Fibroblast of peridontal ligament (primary cell): Measurements from ENCODE around the gene RUFY1.
"Not testable (repeated sequence)": the region's sequence is repeated elsewhere in the genome, so short reads cannot be mapped to it uniquely, and the experiment has no call there.

ENCODE experiments used
- DNase-seq: peaks from one replicate; pipeline ENCODE4 v3.0.0-alpha.2; 2010; ENCODE audit errors: extremely low read depth

Gene RUFY1

GRCh38 chr5:179621551-179622214, 71.3 kb downstream of the RUFY1 start:
- DNase-seq: no peak

DNA sequence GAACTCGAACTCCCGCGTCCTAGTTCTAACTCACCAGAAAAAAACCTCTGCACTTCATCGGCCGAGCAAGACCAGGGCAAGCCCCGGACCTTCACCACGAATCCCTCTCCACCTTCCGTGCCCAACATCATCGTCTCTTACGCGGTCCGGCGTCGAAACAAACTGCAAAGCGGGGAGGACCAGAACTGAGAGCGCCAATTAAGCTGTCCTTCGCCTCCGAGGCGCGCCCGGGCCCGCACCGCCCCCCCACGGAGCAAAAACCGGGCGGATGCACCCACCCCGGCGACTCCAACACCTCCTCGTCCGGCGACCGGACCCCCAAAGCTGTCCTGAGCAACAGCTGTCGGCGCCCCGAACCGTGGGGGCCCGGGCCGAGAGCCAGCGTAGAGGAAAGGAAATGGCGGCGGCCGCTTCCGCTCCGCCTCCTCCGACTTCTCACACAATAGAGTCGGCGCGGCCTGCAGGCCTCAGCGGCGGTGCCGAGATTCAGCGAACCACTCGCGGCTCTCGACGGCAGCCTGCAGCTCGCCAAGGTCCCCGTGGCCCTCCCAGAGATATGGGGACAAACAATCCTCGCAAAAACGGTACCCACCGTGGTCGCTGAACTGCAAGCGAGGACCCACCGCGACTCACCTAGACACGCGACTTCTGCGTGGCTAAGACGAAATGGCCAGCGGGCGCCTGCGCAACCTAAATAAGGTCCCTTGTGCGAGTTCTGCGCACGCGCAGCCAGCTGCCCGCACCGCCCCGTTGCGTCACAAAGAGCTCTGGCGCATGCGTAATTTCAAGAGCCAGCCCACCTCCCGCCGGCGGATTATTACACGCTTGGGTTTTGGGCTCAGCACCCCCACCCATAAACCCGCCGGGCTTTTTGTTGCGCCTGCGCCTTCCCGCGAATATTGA, 72.9 kb downstream of the RUFY1 start, which contains the start of gene HNRNPH1:
Gene HNRNPH1, minus strand, starts transcription at position 669 of the 903 bp plus-strand sequence. Its CDS starts 538 bp downstream, at position 131.
- peak; percentile 99 for DNase-seq

GRCh38 chr5:179623906-179624741, 73.8 kb downstream of the RUFY1 start:
- peak; percentile 85 for DNase-seq

DNA sequence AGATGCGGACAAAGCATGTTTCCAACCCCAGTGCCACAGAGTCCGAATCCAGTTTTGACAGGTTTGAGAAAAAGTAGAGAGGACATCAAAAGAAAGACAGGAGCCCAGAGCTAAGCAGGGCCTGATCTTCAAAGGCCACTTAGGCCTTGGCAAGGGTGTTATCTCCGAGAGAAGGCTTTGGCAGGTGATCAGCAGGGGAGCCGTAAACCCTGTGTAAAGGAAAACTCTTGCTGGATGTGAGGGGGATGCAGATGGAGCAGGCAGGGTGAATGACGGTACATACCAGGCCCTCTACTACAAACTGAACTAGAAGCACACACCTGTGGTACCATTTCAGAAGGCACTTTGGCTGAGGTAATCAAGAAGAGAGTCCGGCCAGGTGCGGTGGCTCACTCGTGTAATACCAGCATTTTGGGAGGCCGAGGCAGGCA, 74.5 kb downstream of the RUFY1 start:
- no peak for DNase-seq

DNA sequence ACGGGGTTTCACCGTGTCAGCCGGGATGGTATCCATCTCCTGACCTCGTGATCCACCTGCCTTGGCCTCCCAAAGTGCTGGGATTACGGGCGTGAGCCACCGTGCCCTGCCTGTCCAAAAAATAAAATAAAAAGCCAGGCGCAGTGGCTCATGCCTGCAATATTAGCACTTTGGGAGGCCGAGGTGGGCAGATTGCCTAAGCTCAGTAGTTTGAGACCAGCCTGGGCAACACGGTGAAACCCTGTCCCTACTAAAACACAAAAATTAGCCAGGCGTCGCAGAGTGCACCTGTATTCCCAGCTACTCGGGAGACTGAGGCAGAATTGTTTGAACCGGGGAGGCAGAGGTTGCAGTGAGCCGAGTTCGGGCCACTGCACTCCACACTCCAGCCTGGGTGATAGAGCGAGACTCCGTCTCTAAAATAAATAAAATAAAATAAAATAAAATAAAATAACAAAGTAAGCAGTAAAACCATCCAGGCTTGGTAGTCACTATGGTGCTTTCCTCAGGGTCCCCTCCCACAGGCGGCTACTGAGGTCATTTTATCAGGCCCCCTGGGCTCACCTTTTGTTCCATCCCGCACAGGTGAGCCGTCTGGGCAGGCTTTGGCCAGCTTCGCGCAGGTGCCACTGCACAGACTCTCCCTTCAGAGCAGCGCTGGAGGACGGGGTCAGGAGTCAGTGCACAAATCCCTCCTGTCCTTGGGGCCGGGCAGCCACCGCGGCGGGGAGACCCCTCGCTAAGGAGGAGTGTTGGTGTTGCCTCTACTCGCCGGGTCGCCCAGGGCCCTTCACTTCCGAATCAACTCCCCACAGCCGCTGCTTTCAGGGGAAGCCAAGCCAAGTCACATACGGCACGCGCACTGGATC, 83.4 kb downstream of the RUFY1 start:
- DNase-seq: not testable (repeated sequence)

GRCh38 chr5:179634370-179635172, 84.2 kb downstream of the RUFY1 start:
- not testable (repeated sequence) for DNase-seq

- not testable (repeated sequence) for DNase-seq
Measured at GRCh38 chr5:179639296-179639695, 88.9 kb downstream of the RUFY1 start.

DNA sequence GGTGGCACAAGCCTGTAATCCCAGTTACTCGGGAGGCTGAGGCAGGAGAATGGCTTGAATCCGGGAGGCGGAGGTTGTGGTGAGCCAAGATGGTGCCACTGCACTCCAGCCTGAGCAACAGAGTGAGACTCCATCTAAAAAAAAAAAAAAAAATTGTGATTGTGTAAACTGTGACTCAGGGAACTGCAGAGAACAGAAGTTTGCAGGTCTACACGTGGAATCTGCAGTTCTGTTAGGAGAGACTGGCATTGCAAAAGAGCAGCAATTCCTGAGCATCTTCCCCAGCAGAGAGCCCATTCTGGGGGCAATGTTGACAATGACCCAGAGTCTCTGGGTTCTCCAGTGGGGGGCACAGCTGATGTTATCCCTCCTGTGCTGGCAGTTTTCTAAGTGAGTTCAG, 91.4 kb downstream of the RUFY1 start:
- DNase-seq: not testable (repeated sequence)

DNA sequence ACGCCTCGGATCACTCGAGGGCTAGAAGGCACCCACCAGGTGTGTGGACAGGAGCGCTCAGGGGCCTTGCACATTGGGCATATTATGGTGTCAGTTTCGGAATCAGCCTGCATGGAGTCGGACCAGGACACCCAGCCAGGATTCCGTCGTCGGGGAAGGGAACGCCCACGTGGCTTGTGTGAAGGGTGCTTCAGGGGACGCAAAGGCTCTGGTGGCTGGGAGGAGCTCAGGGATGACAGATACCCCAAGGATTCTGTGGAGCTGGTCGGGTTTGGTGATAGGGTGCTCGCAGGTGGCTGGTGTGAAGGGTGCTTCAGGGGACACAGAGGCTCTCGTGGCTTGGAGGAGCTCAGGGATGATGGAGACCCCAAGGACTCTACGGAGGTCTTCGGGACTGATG, 92.3 kb downstream of the RUFY1 start:
- DNase-seq: not testable (repeated sequence)

DNA sequence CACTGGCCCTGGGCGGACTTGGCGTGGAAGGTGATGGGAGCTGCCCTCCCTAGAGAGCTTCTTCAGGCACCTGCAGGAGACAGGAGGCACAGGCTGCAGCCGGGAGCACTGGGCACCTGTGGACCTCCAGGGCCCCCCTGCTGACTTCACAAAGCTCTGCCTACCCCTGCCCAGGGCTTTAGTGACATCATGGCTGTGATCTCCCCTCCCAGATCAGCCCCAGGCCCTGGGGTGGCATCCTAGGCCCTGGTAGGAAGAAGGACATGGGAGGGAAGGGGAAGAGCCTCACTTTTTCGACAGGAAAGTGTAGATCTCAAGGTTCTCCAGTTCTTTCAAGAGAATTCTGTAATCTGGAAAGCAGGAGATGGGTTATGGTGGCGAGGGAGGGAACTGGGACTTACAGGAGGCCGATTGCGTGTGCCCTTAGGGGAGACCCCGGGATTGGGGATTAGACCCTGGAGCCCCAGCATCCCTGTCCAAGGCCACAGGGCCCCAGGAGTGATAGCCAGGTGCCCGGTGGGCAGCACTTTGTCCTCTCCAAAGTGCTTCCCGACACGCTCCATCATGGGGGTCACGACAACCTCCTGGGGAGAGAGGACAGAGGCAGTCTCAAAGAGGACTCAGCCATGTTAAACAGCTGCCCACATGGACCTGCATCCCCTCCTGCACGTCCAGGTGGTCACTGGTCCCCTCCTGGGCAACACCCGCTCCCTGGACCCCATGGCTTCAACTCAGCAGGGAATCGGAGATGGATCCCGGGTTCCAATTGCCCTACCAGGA, 93.0 kb downstream of the RUFY1 start:
- DNase-seq: not testable (repeated sequence)

DNA sequence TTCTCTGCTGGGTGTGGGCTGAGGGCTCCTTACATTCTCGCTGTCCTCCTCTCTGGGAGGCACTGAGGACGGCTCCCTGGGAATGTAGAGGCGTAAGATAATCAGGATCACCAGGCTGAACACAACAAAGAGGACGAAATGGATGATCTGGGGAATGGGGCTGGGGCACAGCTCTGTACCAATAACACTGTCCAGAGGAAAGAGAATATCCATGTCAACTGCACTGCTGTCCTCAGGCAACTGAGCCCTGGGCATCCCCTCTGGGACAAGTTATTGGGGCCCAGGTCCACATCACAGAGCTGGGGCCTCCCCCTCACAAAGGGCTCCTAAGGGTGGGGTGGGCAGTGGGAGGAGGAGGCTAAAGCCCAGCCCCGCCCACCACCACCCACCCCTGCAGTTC, 94.4 kb downstream of the RUFY1 start:
- not testable (repeated sequence) for DNase-seq

- no peak for DNase-seq
Measured at GRCh38 chr5:179648410-179648809, 98.1 kb downstream of the RUFY1 start.

DNA sequence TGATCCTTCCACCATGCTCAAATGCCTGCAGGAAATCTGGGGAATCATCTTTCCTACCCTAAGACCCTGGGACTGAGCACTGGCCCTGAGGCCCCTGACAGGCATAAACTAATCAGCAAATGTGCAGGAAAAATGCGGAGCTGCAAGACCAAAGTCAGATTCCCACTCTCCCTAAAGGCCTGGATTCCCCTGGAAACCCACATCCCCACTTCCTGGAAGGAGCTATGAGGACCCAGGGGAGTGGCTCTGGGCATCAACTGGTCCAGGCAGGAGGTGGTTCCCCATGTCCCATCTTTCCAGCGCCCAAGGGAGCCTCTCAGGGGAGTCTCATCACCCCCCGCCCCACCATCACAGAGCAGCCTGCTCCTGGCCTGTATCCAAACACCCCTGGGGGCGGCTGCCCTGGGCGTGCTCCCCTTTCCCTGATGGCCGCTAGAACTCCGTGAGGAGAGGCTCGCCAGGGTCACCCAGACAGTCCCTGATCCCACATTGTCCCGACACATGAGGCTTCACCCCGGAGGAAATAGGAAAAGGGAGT, 98.9 kb downstream of the RUFY1 start:
- not testable (repeated sequence) for DNase-seq

GRCh38 chr5:179650245-179650644, 99.9 kb downstream of the RUFY1 start:
- not testable (repeated sequence) for DNase-seq

- not testable (repeated sequence) for DNase-seq
Measured at GRCh38 chr5:179653135-179653534, 102.8 kb downstream of the RUFY1 start.

DNA sequence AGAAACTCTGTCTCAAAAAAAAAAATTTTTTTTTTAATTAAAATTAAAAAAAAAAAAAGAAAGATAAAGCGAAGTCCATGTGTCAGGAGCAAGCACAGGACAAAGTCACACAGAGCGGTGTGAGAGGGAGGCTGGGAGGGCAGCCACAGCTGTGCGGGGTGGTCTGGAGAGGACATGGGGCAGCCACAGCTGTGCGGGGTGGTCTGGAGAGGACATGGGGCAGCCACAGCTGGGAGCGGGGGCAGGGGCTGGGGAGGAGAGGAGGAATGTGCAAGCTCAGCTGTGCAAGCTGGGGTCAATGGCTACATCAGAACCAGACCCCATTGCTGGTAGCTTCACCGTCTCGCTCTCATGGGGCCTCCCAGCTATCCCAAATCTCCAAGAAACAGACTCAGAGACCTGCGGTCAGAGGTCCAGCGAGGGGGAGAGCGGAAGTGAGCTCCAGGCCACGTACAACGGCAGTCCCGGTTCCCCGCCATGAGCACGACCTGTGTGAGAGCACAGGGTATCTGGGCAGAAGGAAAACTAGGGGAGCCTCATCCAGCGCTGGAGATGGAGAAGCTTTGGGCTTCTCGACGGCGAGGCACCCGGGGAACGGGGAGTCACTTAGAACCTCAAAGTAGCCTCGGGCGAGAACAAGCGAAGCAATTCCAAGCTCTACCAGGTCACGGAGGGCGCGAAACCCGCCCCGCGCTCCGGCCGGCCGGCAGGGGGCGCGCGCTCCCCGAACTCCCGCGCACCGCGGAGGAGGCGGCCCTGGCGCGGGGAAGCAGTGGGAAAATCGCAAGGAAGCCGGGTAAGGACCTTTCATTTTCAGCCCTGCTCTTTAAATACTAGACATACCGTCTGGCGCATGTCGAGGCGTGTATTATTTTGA, 107.2 kb downstream of the RUFY1 start:
- DNase-seq: not testable (repeated sequence)

- peak; percentile 58 for DNase-seq
Measured at GRCh38 chr5:179658179-179658856, 108.0 kb downstream of the RUFY1 start.
